SK-N-MC (cell line): ENCODE results near the gene LHX5.

Experiments
- EZH2 ChIP-seq: fragments of 200-600 bp; sonication (generic); IDR thresholded peaks from one replicate; pipeline ENCODE4 v1.6.1; 2017; ENCODE audit warnings: antibody characterized with exemption
- POLR2AphosphoS5 ChIP-seq: IDR thresholded peaks from 2 replicates; pipeline ENCODE4 v1.6.1; 2012; ENCODE audit warnings: mild to moderate bottlenecking, low read depth, low read length, borderline replicate concordance

- TF ChIP-seq POLR2AphosphoS5: no peak
- TF ChIP-seq EZH2: no peak
These were observed 22.4 kb downstream of the LHX5 start for GRCh38 chr12:113449299-113449698.
